ENCODE data around the gene FAM78A. TPM values are rescaled to one million over a fixed set of nuclear protein-coding genes. Genes with fewer than 3 reads are reported as not detected.

The FAM78A gene
- total RNA-seq, 2 experiments from 2014 or later = 36.1 to 37.4 TPM

Other genes starting within 250 kb of the FAM78A start
- gene AIF1L, start 180.0 kb downstream of the FAM78A start, total RNA-seq = 1 to 10 TPM in 1 of 2 experiments, under 1 TPM in 1; 0.92 to 1.3 TPM
- gene NUP214, start 150.9 kb downstream of the FAM78A start, total RNA-seq = 10 to 100 TPM; 68.2 to 73.2 TPM
- under 1 TPM; 0.35 to 0.42 TPM for gene PLPP7, start 13.2 kb upstream of the FAM78A start, total RNA-seq
- gene PRRC2B, start 117.6 kb upstream of the FAM78A start, total RNA-seq = 100 to 1,000 TPM; 128 to 135 TPM
- gene POMT1, start 226.4 kb upstream of the FAM78A start, total RNA-seq = 10 to 100 TPM; 19.4 to 21.5 TPM